H1 (cell line): Measurements from ENCODE around the gene PARS2.

Experiments used
- CHD1 ChIP-seq: IDR thresholded peaks from 2 replicates; pipeline ENCODE4 v1.6.1; 2012; ENCODE audit warnings: low read depth, low read length, improper control_type of control experiment
- CTCF ChIP-seq, 3 experiments: IDR thresholded peaks; 1 replicate in 2 of 3; 2 replicates in 1 of 3; pipeline versions ENCODE4 v1.5.1 to v1.6.1; 2011; ENCODE audit warnings: low read length in 3 of 3, mild to moderate bottlenecking in 3 of 3, inconsistent platforms in 2 of 3, low read depth in 1 of 3, moderate library complexity in 1 of 3; ENCODE audit not compliant: insufficient read depth in 1 of 3; ENCODE audit errors: control extremely low read depth in 1 of 3
- EZH2 ChIP-seq: fragments of 200-600 bp; sonication (generic); IDR thresholded peaks from 2 replicates; pipeline ENCODE4 v1.7.1; 2012; ENCODE audit warnings: low read depth, mild to moderate bottlenecking, moderate library complexity, low read length, inconsistent platforms; ENCODE audit not compliant: severe bottlenecking
- FOSL1 ChIP-seq: IDR thresholded peaks from 2 replicates; pipeline ENCODE4 v1.6.1; 2011; ENCODE audit warnings: mild to moderate bottlenecking, low read depth, low read length, moderate library complexity; ENCODE audit not compliant: insufficient read depth
- GABPA ChIP-seq: IDR thresholded peaks from 2 replicates; pipeline ENCODE4 v1.6.1; 2011; ENCODE audit warnings: mild to moderate bottlenecking, low read length, moderate library complexity, borderline replicate concordance; ENCODE audit not compliant: insufficient read depth
- POLR2AphosphoS5 ChIP-seq: IDR thresholded peaks from 2 replicates; pipeline ENCODE4 v1.6.1; 2011; ENCODE audit warnings: low read depth, low read length
- SRF ChIP-seq: IDR thresholded peaks from 2 replicates; pipeline ENCODE4 v1.6.1; 2011; ENCODE audit warnings: mild to moderate bottlenecking, low read depth, low read length, moderate library complexity

- no peak for TF ChIP-seq GABPA
- TF ChIP-seq CHD1, result no peak
- no peak for TF ChIP-seq CTCF (IDR thresholded peaks at IDR 0.05; ENCODE audit: control extremely low read depth in 1 of 3, insufficient read depth in 1 of 3, low read depth in 1 of 3, low read length in 3 of 3)
- no peak for TF ChIP-seq FOSL1
- TF ChIP-seq POLR2AphosphoS5, result no peak
- no peak for TF ChIP-seq EZH2
- no peak for TF ChIP-seq SRF
Measured at GRCh38 chr1:54795356-54795665, 31.0 kb upstream of the PARS2 start.
